Measurements from ENCODE around the gene FHDC1.

GRCh38 chr4:152894673-152895072 lies 41.5 kb upstream of the FHDC1 start:
- TF ChIP-seq POLR2A (IDR thresholded peaks at IDR 0.05) (no peak), CTCF (IDR thresholded peaks at IDR 0.05) (no peak)
